K562 treated with DMSO at 1 percent for 24 hours (cell line): Measurements from ENCODE around the gene PBX1. TPM values are rescaled to one million over a fixed set of nuclear protein-coding genes. Genes with fewer than 3 reads are reported as not detected.

Source experiments
- total RNA-seq: library from RNA; unstranded; fragments of 300-600 nt; gene quantifications from 2 replicates; pipeline ENCODE4 v1.2.3, GENCODE V29; 2022; ENCODE audit warnings: low read depth; ENCODE audit not compliant: insufficient read depth

Gene PBX1
- 0.19 and 0.36 TPM in 2 replicates for total RNA-seq

GRCh38 chr1:164558461-164559341 lies at the start of gene PBX1:
Gene PBX1, plus strand, starts transcription at chr1:164559184.

